CD4-positive, alpha-beta T cell treated with Interleukin-17A for 4 hours (primary cell): ENCODE data around the gene P2RX2.

ENCODE experiments used
- DNase-seq: peaks from one replicate; pipeline ENCODE4 v3.0.0-alpha.2; 2020; ENCODE audit warnings: mixed read lengths

Gene P2RX2

DNA sequence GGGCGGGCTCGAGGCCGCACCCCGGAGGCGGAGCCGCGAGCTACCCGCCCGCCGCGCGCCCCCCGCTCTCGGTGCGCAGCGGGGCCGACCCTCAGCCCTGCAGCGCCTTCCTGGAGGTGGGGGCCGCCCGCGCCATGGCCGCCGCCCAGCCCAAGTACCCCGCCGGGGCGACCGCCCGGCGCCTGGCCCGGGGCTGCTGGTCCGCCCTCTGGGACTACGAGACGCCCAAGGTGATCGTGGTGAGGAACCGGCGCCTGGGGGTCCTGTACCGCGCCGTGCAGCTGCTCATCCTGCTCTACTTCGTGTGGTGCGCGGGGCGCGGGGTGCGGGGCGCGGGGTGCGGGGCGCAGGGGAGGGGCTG is at the start of gene P2RX2:
Gene P2RX2, plus strand, starts transcription at position 94 of the 361 bp plus-strand sequence. Its CDS starts 41 bp downstream, at position 135.
- DNase-seq: no peak

DNA sequence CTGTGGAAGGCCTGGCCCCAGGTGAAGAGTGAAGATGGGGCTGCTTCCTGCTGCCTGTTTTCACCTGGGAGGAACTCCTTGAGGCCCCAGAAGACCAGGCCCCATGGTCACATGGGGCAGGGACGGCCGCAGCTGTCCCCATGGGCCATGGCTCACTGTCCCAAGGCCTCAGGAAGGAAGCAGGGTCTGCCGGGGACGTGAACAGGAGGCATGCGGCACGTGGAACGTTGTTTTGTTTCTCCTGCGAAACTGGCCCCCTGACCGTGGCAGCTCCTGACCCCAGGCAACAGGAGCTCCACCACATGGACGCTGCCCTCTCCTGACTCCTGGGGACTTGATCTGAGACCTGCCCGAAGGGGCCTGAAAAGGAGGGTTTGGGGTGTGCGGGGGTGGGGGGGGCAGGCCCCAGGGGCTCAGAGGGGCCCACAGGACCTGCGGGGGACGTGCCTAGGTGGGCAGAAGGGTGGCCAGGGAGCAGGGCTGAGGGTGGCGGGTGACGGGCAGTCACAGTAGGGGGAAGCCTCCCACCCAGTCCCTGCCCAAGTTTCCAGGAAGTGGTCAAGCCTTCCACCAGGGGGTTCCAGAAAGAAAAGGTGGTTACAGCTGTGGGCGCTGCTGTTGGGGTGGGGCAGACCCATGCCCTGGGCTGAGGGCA is 49.6 kb upstream of the P2RX2 start:
- no peak for DNase-seq

- DNase-seq: no peak
Observed at GRCh38 chr12:132569856-132570480, 48.6 kb upstream of the P2RX2 start.

DNA sequence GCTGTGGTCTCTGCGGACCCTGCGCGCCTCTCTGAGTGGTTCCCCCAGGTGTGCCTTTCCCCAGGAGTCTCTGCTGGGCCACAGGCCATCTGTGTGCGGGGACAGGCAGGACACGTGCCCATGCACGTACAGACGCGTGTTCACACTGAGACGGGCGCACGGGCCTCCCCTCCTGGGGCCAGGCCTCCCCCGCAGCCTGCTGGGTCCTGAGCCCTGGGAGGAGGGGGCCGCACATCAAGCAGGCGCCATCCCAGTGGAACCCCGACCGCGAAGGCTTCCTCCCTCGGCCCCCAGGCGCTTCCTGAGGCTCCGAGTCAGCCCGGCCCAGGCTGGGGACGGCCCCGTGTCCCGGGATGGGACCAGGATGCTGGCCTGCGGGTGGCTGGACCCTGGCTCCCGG is 47.9 kb upstream of the P2RX2 start:
- no peak for DNase-seq

DNA sequence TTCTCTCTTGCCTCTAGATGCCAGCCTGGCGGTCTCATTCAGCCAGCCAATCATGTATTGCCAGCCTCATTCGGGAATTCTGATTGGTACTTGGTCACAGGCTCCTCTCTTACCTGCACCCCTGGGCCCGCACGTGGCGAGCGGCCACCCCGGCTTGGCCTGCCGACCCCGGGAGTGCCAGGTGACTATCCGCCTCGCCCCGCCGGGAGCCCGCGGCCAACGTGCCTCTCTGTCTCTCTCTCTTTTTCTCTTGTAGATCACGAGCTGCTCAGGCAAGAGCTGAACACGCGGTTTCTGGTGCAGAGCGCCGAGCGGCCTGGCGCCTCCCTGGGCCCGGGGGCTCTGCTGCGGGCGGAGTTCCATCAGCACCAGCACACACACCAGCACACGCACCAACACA is 47.5 kb upstream of the P2RX2 start:
- DNase-seq: no peak

DNA sequence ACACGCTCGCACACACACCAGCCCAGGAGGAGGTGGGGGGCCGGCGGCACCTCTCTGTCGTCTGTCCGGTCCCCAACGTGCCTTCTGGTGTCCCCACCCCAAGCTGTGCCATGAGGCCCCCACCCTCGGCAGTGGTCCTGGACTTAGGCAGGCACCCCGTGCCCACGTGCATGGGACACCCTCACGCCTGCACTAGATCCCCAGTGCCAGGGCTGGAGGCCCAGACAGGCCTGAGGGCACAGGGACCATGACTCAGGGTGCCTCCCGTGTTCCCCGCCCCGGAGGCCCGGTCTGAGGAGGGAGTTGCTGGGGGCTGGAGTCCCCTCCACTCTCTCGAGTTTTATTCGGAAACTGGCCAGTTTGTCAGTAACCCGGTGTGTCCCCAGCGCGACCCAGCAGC is 47.0 kb upstream of the P2RX2 start:
- DNase-seq: no peak

GRCh38 chr12:132572106-132572505 is 46.5 kb upstream of the P2RX2 start:
- no peak for DNase-seq

- no peak for DNase-seq
Observed at GRCh38 chr12:132572801-132573760, 45.5 kb upstream of the P2RX2 start.

- no peak for DNase-seq
Observed at GRCh38 chr12:132574271-132574996, 44.1 kb upstream of the P2RX2 start.

GRCh38 chr12:132575661-132576060 is 42.9 kb upstream of the P2RX2 start:
- DNase-seq: no peak

GRCh38 chr12:132576701-132577100 is 41.9 kb upstream of the P2RX2 start:
- no peak for DNase-seq

- DNase-seq: no peak
Observed at GRCh38 chr12:132577191-132577920, 41.2 kb upstream of the P2RX2 start.

- no peak for DNase-seq
Observed at GRCh38 chr12:132578118-132578517, 40.5 kb upstream of the P2RX2 start.

GRCh38 chr12:132578826-132579225 is 39.8 kb upstream of the P2RX2 start:
- no peak for DNase-seq

GRCh38 chr12:132579744-132580143 is 38.8 kb upstream of the P2RX2 start:
- no peak for DNase-seq

DNA sequence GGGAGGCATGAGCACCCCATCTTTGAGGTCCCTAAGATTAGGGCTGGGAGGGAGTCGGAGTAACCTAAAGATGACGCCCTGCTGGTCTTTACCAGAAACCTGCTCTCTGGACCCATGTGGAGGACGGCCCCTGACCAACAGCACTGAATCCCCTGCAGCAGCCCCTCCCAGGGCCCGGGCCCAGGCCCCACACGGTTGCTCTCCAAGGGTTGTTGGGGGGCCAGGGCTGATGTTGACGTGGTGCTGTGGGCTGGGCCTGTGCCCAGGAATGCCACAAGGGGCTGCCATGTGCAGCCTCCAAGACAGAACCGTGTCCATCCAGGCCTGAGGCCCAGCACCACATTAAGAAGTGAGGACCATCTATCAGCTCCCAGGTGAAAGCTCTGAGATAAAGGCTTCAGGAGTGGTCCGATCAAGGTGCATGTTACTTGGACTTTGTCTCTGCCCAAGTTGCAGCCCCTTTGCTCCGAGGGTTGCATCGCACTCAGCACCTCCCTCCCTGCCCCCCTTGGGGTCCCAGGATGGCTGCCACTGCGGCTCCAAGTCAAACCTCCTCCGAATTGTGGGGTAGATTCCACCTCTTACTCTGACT is 37.8 kb upstream of the P2RX2 start:
- DNase-seq: no peak

DNA sequence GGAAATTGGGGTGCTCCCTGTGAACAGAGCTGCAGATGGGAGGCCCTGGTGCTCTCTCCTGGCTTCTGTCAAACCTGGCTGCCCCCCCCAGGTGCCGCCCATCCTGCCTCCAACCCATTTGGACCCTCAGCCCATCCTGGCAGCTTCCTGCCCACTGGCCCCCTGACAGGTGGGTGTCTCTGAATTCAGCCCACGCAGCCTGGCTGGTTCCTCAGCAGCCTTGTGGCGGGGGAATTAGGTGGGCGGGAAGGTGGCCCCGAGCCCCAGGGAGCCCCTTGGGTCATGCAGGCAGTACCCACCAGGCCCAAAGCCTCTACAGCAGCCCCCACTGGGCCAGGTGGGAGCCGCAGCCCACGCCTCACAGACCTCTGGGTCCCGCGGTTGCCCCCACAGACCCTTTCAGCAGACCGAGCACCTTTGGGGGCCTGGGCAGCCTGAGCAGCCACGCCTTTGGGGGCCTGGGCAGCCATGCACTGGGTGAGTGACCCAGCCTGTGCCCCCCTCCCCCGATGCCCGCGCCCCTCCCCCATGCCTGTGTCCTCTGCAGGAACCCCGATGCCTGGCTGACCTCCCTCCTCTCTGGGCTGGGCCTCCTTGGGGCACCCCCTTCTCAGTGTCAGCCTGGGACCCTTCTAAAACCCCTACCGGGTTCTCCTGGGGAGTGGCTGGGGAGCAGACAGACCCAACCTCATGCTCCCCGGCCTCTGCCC is 37.1 kb upstream of the P2RX2 start:
- DNase-seq: no peak

- no peak for DNase-seq
Observed at GRCh38 chr12:132582058-132582420, 36.5 kb upstream of the P2RX2 start.

GRCh38 chr12:132582582-132583410 is 35.8 kb upstream of the P2RX2 start:
- DNase-seq: no peak

DNA sequence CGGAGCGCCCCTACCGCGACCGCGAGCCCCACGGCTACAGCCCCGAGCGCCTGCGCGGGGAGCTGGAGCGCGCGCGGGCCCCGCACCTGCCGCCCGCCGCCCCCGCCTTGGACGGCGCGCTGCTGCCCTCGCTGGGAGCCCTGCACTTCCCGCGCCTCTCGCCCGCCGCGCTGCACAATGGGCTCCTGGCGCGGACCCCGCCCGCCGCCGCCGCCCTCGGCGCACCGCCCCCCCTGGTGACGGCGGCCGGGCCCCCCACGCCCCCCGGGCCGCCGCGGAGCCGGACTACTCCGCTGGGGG is 35.2 kb upstream of the P2RX2 start:
- DNase-seq: no peak

DNA sequence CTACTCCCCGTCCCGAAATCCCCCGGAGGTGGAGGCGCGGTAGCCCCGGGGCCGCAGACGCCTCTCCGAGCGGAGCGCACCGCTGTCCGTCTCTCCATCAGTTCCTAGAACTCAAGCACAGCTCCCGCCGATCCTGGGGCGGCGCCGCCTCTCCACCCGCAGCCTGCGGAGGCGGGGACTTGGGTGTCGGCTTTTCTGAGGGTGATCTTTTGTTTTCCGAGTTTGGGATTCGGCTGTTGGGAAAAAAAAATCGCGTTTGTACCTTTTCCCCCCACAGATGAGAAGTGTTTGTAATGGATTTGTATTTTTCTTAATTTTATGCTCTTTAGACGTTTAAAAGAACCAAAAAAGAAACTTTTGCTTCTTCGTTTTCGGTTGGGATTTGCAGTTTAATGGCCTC is 34.8 kb upstream of the P2RX2 start:
- DNase-seq: no peak
